Occipital lobe (tissue), 2 donors: ENCODE measurements around the gene SPAG6. TPM values are rescaled to one million over a fixed set of nuclear protein-coding genes. Genes with fewer than 3 reads are reported as not detected.
"Not testable (repeated sequence)": the region's sequence is repeated elsewhere in the genome, so short reads cannot be mapped to it uniquely, and the experiment has no call there.

Source experiments
- DNase-seq: peaks from one replicate; lab custom pipeline; 2025; lab: John Stamatoyannopoulos, UW
- total RNA-seq: library from RNA; depleted of rRNA; stranded (reverse); fragments of >200 nt; gene quantifications from one replicate; pipeline ENCODE4 v1.2.3, GENCODE V29; 2014

Gene SPAG6
- total RNA-seq, 1 donor from 2014 or later = 1.2 TPM

DNA sequence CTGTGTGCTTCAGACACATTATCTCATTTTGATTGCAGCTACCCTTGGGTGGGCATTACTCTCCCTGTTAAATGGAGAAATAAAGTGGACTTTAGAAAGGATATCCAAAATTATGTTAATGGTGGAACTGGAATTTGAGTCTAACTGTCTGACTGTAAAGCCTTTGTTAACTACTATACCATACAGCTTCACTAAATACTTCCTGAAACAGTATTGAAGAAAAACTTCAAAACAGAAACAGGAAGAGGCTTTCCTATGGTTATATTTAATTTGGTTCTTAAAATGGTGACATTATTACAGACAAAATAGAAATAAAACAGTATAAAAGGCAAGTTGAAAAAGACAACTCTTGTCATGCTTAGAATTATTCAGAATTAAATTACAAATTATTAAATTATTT, 25.0 kb downstream of the SPAG6 start:
- DNase-seq = no peak

DNA sequence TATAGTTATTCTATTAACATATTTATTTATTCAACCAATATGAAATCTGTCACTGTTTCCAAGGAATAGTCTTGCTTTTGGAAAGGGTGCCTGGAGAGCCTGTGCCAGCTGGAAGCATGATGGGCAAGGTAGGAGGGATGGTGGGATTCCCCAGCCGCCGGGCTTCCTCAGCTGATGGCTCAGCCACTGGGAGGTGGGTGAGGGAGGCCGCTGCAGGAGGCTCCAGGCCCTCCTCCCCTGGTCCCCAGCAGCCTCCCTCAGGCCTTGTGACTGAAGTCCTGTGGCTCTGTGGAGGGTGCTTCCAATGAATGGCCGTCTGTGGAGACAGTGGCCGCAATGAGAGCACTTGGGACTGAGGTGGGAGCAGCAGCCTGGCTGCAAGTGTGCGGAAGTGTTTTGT, 27.0 kb downstream of the SPAG6 start:
- DNase-seq = no peak

DNA sequence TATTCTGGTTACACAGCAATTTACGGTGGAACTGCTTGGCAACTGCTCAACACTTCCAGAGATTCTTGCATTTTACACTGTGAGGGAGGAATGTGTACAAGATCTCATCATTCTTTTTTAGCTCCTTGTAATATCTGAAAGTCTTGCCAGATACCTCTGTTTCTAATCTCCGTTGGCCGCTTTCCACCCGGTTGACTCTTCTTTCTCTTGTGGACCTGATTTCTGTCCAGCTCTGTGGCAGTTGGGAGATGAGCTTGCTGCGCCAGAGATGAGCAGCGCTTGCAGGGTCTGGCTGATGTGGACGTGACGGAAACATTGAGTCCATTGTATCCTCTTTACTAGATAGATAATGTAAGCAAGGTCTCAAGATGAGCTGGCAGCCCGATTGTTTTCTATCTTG, 27.6 kb downstream of the SPAG6 start:
- no peak for DNase-seq

DNA sequence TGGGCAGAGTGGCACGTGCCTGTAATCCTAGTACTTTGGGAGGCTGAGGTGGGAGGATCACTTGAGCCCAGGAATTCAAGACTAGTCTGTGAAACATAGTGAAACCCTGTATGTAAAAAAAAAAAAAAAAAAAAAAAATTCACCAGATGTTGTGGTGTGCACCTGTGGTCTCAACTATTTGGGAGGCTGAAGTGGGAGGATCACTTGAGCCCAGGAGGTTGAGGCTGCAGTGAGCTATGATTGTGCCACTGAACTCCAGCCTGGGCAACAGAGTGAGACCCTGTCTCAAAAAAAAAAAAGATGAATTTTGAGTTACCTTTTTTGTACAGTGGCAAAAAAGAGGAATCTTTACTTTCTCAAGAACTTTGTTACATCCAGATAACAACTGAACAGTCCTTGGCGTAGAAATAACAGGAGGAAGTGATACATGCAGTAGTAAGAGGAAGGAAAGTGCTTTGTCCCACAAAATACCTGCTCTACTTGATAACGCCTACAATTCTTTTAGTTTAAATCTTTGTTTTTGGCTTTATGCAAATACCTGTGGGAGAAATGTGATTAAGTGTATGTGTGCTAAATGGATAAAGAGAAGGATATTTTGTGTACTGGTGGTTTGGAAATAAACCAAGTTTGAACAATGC, 29.3 kb downstream of the SPAG6 start:
- no peak for DNase-seq

DNA sequence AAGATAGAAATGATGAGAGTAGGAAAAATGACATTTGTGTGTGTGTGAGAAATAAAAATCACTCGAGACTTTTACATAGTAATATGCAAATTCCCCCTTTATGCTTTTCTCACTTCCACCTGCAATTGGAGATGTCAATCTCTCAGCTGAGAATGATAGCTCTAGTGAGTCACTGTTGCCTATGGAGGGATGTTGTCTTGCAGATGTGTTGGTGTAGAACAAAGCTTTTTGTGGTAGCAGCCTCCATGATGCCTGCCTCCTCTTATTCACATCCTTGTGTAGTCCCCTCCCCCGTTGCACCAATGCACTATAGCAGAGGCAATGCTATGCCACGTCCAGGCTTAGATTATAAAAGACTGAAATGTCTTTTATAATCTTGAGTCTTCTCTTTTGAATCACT, 33.8 kb downstream of the SPAG6 start:
- DNase-seq = no peak

DNA sequence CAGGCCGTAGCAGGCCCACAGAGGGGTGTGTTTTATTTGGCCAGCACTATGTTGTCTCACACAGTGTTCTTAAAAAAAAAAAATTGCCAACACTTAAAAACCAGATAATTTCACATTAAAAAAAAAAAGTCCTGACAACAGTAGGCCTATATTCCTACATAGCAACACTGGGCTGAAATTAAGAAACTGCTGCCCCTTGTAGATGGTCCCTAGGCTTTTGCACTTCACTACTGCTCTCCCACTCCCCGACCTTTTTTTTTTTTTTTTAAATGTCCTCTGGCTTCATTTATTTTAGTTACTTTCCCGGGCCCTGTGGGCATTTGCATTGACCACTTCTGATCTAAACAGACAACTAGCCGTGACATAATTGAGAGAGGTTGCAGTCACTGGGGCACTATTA, 36.0 kb downstream of the SPAG6 start:
- DNase-seq = no peak

DNA sequence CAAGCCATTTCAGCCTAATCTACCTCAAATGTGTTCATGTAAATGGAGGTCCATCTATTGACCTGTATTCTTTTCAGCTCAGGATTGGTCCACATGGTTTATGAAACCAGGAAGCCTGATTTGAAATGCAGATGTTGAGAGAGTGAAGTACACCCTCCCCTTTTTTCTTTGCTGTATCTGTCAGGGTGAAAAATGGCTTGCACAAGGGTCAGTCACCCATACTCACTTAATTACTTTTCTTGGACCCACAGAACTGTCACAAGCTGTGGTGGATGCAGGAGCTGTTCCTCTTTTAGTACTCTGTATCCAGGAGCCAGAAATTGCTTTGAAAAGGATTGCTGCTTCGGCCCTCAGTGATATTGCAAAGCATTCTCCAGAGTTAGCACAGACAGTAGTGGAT, 41.2 kb downstream of the SPAG6 start:
- DNase-seq = no peak

DNA sequence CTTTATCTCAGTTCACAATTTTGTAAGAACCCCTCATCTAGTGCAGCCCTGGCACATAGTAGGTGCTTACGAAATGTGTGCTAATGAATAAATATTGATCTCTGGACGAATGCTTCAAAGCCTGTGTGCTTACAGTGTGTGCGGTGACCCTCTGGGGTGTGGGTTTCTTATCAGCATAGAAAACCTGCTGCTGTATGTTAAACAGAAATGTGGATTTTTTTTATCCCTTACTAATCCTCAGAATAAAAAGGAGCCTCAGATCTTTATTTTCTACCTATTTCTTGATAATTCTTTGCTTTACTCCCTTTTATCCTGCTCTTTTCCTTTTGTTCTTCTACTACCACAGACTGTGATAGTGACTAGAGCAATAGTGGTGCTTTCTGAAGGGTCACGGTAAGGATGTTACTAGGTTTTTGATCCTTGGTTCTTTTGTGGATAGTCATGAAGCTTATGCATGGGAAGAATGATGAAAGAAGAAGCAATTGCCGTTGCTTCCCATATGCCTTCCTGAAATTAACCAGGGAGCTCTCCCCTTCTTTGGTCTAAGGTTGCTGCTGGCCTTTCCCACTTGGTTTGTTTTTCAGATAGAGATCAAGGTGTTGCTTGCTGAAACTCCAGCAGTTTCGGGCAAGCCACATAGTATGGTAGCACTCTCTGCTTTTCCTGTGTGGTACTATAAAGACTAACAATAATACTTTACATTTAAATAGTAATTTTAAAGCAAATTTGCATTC, 44.7 kb downstream of the SPAG6 start:
- no peak for DNase-seq

DNA sequence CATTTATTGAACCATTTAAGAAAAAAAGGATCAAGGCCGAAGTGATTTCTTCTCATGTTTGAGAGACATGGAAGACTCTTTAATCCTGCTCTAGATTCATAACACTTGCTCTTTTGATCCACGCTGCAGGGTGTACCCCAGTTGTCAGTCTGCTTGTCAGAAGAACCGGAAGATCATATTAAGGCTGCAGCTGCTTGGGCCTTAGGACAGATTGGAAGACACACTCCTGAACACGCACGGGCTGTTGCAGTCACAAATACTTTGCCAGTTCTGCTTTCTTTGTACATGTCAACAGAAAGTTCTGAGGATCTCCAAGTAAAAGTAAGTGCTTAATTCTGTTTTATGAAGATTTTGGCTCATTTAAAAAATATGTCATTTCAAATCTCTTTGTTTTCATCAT, 46.3 kb downstream of the SPAG6 start:
- no peak for DNase-seq

DNA sequence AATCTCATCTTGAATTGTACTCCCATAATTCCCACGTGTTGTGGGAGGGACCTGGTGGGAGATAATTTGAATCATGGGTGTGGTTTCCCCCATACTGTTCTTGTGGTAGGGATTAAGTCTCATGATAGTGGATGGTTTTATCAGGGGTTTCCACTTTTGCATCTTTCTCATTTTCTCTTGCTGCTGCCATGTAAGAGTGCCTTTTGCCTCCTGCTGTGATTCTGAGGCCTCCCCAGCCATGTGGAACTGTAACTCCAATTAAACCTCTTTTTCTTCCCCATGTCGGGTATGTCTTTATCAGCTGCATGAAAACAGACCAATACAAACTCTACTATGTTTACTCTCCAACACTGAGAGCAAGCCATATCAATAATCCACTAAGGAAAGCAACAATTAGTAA, 50.9 kb downstream of the SPAG6 start:
- not testable (repeated sequence) for DNase-seq

DNA sequence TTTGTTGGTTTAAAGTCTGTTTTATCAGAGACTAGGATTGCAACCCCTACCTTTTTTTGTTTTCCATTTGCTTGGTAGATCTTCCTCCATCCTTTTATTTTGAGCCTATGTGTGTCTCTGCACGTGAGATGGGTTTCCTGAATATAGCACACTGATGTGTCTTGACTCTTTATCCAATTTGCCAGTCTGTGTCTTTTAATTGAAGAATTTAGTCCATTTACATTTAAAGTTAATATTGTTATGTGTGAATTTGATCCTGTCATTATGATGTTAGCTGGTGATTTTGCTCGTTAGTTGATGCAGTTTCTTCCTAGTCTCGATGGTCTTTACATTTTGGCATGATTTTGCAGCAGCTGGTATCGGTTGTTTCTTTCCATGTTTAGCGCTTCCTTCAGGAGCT, 61.6 kb downstream of the SPAG6 start:
- DNase-seq = not testable (repeated sequence)

DNA sequence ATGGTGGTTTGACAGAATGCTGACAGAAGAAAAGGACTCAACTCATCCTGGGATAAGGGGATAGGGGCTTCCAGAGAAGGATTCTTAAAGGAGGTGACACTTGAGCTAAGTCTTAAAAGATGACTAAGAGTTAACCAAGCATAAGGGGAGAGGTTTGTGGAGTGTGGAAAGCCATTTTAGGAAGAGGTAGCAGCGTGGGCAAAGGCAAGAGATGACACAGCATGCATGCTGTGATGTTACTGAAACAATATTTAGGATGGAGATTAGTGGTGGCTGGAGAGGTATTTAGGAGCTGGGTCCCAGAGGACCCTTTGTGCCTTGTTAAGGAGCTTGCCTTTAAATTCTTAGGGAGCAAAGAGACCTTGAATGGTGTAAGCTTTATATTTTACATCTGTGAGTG, 65.1 kb downstream of the SPAG6 start:
- DNase-seq = no peak

DNA sequence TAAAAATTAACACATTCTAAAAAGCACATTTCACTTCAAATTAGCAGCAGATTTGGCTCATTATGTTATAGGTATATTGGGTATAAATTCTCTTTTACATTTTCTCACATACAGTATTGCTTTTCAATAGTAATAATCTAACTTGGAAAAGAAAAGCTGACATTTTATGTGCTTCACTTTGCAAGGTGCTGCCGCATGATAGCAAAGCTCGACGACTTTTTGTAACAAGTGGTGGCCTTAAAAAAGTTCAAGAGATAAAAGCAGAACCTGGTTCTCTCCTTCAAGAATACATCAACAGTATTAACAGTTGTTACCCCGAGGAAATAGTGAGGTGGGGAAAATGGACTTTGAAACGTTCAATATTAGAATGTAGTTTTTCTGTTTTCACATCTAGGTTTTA, 65.5 kb downstream of the SPAG6 start:
- DNase-seq = no peak

DNA sequence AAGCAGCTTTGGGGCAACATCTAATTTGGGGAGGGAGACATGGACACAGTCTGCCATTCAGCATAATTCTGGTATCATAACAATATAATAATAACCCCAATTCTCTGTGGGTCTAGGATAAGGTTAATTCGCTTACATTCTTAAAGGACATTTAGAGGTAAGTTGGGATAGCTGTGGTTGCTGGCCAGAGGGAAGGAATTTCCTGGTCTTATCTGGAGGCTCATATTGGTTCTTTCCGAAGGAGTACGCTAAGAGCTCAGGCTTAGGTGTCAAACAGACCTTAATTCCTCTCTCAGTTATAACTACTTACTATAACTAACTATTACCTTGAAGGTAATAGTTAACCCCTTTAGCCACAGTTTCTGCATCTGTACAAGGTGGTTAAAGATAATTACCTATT, 68.8 kb downstream of the SPAG6 start:
- no peak for DNase-seq

DNA sequence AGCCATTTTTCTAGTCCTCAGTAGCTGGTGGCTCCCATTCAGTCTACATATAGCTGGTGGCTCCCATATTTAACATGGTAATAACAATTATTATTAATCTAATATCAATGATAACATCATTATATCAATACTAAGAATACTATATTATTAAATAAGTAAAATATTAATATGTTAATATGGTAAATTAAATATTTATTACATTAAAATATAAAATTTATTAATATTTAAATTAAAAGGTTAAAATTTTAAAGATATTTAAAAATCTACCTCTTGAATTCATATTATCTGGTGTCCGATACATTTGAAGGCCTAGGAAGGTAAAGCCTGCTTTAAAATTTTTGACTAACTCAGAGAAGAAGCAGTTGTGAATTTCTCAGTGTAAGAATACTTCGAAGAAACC, 69.8 kb downstream of the SPAG6 start:
- DNase-seq = no peak

DNA sequence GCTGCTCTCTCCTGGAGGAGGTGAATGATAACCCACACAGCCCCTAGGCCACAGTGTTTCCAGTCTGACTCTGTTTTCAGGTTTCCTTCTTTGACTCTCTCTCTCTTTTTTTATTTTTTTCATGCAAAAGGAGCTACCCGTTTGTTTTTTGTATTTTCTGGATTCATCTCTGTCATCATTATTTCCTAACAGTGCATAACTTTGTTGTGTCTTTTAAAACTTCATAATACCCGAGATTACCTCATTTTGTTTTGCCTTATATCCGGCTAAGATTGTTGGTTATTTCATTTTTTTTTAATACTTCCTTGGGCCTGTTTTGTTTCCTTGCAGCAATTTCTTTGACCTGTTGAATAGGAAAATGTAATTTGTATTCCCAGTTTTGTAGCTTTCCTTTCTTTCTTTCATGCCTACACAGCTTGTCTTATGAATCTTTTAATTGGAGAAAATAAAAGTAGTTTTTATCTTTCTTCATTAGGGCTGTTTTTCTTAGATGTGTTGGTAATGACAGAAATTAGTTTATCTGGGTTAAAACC, 72.5 kb downstream of the SPAG6 start:
- DNase-seq = no peak

DNA sequence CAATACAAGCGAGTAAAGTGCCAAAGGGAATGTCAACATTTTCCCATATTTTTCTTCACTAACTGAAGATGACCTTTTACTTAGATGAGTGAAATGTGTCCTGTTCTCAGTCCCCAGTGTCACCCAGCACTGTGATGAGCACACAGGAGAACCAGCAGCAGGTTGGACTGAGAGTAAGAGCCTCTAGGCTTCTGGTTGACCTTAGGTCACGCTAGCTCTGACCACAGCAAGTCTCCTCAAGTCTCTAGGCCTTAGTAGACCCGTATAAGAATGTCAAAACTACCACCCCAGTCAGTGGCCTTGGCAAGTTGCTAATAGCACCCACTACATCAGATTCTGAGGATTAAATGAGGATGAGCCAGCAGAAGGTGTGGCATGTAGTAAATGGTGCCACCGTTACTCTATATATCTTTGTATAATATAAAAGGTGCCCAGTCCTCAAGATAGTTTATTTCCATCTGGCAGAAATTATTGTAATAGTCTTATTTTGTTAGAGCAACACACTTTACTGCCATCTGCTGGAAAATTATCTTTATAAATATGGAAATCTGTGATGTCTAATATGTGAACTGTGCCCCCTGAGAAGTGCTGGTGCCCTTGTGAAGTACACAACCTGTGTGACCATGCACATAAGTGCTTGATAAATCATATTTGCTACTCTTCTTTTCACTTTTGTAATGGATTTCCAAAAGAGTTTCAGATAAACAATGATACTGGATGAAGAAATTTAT, 75.7 kb downstream of the SPAG6 start:
- DNase-seq = no peak

DNA sequence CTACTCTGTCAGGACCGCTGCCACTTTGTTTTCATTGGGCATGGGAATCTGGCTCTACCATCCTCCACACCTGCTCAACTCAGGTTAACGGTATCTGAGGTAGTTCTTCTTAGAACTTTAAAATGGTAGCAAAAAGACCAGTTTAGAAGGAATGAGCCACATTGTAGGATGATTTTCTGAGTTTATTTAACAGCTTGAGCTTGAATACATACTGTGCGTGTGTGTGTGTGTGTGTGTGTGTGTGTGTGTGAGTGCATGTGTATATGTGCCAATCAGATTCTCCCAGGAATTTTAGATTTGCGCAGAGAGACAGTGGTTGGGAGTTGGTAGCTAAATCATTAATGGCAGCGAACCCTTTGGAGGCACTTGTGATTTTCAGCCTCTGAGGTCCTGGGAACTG, 81.4 kb downstream of the SPAG6 start:
- no peak for DNase-seq

DNA sequence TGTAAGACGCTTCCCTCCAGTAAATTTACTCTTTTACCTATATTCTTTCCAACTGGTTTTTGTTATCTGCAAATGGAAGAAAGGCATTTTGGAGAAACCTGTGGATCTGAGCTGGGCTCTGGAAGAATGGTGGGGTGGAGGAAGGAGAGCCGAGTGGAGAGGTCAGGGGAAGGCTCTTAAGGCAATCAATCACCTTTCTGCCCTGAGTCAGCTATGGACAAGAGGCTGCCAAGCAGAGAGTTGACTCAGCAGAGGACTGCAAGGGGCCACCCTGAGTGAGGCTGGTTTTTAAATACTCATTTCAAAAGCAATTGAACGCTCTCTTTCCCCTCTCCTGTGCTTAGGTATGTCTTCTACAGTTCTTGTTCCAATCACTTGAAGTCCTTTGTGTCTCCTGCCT, 81.8 kb downstream of the SPAG6 start:
- DNase-seq = no peak

DNA sequence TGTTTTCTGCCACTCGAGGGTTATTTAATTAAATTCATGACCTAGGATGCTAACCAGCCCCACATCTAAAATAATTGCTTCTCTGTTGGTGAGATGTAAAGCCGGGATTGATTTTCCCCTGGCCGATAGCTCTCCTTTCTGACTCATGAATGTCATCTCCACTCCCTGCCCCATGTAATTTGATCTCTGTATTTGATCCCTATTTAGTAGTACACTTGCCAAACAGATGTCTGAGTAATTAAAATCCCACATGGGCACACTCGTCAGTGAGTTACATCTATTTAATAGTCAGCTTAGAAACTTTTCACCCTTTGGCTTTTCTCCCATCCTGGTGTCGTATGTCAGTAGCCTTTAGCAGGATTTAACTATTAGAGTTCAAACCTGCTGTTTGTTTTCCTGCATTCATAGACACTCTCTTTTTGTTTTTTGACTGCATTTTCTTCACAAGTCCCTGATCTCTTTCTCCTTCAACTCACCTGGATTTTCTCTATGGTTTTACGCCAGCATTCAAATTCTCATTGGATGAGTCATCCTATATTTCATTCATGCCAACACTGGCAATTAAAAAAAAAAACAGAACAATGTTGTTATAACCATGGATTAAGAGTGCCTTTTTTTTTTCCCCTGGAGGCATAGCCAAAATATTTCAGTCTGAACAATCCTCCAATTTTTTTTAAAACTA, 82.7 kb downstream of the SPAG6 start:
- DNase-seq = no peak

DNA sequence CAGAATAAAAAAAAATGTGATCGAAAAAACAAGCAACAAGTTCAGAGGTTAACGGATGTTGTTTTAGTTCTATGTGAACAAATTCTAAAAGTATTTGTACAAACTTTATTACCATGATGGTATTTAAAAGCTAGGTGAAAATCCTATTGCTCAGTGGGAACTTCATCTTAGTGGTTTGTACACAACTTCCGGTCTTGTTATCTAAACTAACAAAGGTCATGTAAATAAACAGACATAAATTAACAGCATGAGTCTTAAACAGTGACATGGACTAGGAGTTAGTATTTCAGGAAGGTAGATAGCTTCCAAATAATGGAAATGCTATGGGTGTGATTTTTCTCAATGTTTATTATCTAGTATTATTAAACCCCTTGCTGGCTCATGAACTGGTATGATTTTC, 83.8 kb downstream of the SPAG6 start:
- no peak for DNase-seq

DNA sequence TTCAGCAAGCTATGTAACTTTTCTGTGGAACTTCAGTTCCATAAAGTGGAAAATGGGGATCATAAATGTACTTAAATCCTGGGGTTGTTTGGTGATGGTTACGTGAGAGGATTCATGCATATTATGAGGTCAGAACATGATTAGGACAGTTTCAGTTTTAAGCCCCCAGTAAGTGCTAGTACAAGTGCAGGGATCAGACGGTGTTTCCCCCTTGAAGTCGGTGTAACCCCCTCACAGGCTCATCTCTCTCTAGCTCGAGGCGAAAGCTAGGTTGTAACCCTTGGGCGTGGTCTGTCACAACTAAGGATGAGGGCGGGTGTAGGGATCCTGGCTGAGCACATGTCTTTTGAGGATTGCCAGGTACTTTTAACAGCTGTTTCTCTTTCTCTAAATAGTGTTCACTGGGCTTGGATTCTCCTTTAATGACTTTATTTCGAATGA, 84.7 kb downstream of the SPAG6 start:
- no peak for DNase-seq
